K562 (cell line): ENCODE data around the gene MAP7D1. TPM values are rescaled to one million over a fixed set of nuclear protein-coding genes. Genes with fewer than 3 reads are reported as not detected.

Experiments
- BDP1 ChIP-seq: IDR thresholded peaks from 3 replicates; pipeline ENCODE4 v1.6.1; 2011; ENCODE audit not compliant: insufficient read length, insufficient read depth
- CBFA2T3 ChIP-seq: fragments of 450-650 bp; IDR thresholded peaks from 2 replicates; pipeline ENCODE4 v1.6.1; 2017
- FOSL1 ChIP-seq: fragments of 200-800 bp; sonication (Bioruptor generic); conservative IDR thresholded peaks from 2 replicates; pipeline ENCODE4 v1.6.1; 2016; ENCODE audit warnings: missing genetic modification characterization, missing compliant biosample characterization
- FOXJ2 ChIP-seq: fragments of 200-800 bp; sonication (Bioruptor generic); IDR thresholded peaks from 2 replicates; pipeline ENCODE4 v1.6.1; 2016; ENCODE audit warnings: missing genetic modification characterization, missing compliant biosample characterization
- GABPB1 ChIP-seq: sonication (generic); formaldehyde crosslinking; IDR thresholded peaks from 2 replicates; pipeline ENCODE4 v1.8.0; 2022; ENCODE audit warnings: mild to moderate bottlenecking, missing genetic modification reagents
- HDAC6 ChIP-seq: IDR thresholded peaks from 2 replicates; pipeline ENCODE4 v1.6.1; 2012; ENCODE audit warnings: low read depth, mild to moderate bottlenecking, control low read depth, inconsistent platforms, low read length, moderate library complexity
- NEUROD1 ChIP-seq: fragments of 150-350 bp; IDR thresholded peaks from 2 replicates; pipeline ENCODE4 v1.6.1; 2014; ENCODE audit warnings: borderline replicate concordance, low read length, low read depth; ENCODE audit not compliant: partially characterized antibody
- POLR2G ChIP-seq: fragments of 200-400 bp; formaldehyde crosslinking; IDR thresholded peaks from 2 replicates; pipeline ENCODE4 v1.6.1; 2017; ENCODE audit warnings: low read depth, mild to moderate bottlenecking, antibody characterized with exemption, low read length, moderate library complexity
- STAG1 ChIP-seq: sonication (generic); formaldehyde crosslinking; IDR thresholded peaks from 2 replicates; pipeline ENCODE4 v1.5.0; 2020; ENCODE audit warnings: missing genetic modification reagents, borderline replicate concordance
- YY1 ChIP-seq, 3 experiments: IDR thresholded peaks; 2 replicates each; pipeline ENCODE4 v1.6.1; 2011; ENCODE audit warnings: low read length in 2 of 3, mild to moderate bottlenecking in 2 of 3, moderate library complexity in 2 of 3, borderline replicate concordance in 1 of 3, control low read depth in 1 of 3, low read depth in 1 of 3; ENCODE audit not compliant: insufficient read depth in 3 of 3, insufficient replicate concordance in 2 of 3, control insufficient read depth in 1 of 3, insufficient read length in 1 of 3; ENCODE audit errors: extremely low read depth in 1 of 3
- ZBTB17 ChIP-seq: fragments of 450-650 bp; formaldehyde crosslinking; IDR thresholded peaks from 2 replicates; pipeline ENCODE4 v1.4.0; 2020; ENCODE audit warnings: mild to moderate bottlenecking
- ZKSCAN1 ChIP-seq: fragments of 150-350 bp; IDR thresholded peaks from 2 replicates; pipeline ENCODE4 v1.6.1; 2016; ENCODE audit warnings: low read depth, low read length
- polyA plus RNA-seq, 8 experiments: library from polyadenylated mRNA; depleted of rRNA in 4 of 8; stranded (reverse) in 5 of 8; unstranded in 3 of 8; fragments of >200 nt; fragmentation: Nextera tagmentation in 2 of 8; fragmentation: Illumina TruSeq in 1 of 8; extraction: Ambion mirVana in 2 of 8; extraction: Trizol in 1 of 8; gene quantifications; 2 replicates each; pipeline versions ENCODE4 v1.2.1 to v1.2.3, GENCODE V29; 2011 to 2014; ENCODE audit warnings: inconsistent platforms in 1 of 8, missing spikeins in 1 of 8
- total RNA-seq, 7 experiments: library from RNA; depleted of rRNA in 6 of 7; stranded (reverse); fragments of >200 nt in 6 of 7; fragmentation: Illumina TruSeq in 2 of 7; extraction: Trizol in 2 of 7; gene quantifications; 2 replicates each; pipeline versions ENCODE4 v1.2.1 to v1.2.3, GENCODE V29; 2011 to 2021; ENCODE audit warnings: low replicate concordance in 1 of 7
- TF ChIP-seq, protein P1 (sequence below): fragments of 250-450 bp; sonication (Bioruptor Pico); IDR thresholded peaks from 2 replicates; pipeline ENCODE4 v1.4.0; 2020
- TF ChIP-seq, protein P2 (sequence below): fragments of 250-450 bp; sonication (Bioruptor Pico); IDR thresholded peaks from 2 replicates; pipeline ENCODE4 v1.8.0; 2021; ENCODE audit warnings: moderate library complexity, mild to moderate bottlenecking, inconsistent platforms
- TF ChIP-seq, protein P3 (sequence below): fragments of 450-650 bp; formaldehyde crosslinking; IDR thresholded peaks from 2 replicates; pipeline ENCODE4 v1.4.0; 2022; ENCODE audit warnings: missing genetic modification characterization
- TF ChIP-seq, protein P4 (sequence below): fragments of 150-350 bp; conservative IDR thresholded peaks from 2 replicates; pipeline ENCODE4 v1.6.1; 2014; ENCODE audit warnings: low read length

MAP7D1 gene
- total and polyA plus RNA-seq, 9 of the 15 experiments (the other 6 are each of a cell fraction or from before 2014, with no cell fraction given): 3.6 to 108 (median 34.5) TPM

DNA sequence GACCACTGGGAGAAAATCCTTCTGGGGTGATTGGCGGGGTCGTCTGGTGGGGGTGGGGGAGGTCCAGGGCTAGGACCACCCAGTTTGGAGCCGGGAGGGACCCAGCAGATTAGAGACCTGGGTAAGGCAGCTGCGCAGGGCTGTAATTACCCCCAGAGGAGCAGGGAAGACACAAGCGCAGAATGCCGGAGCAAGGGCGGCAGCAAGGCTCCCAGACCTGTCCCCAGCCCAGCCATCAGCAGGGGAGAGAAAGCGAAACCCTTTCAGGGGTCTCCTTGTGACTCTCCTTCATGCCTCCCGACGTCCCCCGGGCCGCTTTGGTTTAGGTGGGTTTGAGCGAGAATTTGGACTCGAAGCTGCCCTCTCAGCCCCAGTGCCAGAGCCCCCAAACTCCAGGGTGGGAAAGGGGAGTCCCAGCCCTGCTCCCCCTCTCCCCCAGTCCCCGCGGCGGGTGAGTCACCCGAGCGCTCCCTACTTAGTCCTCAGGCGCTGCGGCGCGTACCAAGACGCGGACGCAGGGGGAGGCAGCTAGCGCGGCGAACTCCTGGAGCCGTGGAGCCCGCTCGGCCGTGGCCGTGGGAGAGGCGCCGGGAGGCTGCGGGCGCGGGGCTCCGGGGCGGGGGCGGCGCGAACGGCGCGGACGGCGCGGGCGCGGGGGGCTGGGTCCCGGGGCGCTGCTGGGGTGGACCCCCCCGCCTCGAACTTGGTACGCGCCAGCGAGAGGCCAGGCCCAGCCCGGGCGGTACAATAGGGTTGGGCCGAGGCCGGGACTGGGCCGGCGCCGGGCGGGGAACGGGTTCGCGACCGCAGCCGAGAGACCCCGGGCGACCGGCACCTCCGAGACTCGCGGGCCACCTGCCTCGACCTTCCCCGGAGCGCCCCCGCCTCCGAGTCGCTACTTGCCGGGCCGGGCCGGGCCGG is at the start of gene MAP7D1 (continued):
- TF ChIP-seq, protein P1, sequence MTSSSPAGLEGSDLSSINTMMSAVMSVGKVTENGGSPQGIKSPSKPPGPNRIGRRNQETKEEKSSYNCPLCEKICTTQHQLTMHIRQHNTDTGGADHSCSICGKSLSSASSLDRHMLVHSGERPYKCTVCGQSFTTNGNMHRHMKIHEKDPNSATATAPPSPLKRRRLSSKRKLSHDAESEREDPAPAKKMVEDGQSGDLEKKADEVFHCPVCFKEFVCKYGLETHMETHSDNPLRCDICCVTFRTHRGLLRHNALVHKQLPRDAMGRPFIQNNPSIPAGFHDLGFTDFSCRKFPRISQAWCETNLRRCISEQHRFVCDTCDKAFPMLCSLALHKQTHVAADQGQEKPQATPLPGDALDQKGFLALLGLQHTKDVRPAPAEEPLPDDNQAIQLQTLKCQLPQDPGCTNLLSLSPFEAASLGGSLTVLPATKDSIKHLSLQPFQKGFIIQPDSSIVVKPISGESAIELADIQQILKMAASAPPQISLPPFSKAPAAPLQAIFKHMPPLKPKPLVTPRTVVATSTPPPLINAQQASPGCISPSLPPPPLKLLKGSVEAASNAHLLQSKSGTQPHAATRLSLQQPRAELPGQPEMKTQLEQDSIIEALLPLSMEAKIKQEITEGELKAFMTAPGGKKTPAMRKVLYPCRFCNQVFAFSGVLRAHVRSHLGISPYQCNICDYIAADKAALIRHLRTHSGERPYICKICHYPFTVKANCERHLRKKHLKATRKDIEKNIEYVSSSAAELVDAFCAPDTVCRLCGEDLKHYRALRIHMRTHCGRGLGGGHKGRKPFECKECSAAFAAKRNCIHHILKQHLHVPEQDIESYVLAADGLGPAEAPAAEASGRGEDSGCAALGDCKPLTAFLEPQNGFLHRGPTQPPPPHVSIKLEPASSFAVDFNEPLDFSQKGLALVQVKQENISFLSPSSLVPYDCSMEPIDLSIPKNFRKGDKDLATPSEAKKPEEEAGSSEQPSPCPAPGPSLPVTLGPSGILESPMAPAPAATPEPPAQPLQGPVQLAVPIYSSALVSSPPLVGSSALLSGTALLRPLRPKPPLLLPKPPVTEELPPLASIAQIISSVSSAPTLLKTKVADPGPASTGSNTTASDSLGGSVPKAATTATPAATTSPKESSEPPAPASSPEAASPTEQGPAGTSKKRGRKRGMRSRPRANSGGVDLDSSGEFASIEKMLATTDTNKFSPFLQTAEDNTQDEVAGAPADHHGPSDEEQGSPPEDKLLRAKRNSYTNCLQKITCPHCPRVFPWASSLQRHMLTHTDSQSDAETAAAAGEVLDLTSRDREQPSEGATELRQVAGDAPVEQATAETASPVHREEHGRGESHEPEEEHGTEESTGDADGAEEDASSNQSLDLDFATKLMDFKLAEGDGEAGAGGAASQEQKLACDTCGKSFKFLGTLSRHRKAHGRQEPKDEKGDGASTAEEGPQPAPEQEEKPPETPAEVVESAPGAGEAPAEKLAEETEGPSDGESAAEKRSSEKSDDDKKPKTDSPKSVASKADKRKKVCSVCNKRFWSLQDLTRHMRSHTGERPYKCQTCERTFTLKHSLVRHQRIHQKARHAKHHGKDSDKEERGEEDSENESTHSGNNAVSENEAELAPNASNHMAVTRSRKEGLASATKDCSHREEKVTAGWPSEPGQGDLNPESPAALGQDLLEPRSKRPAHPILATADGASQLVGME: peak; percentile 67; the same call in 1 of the 2 replicates
- TF ChIP-seq ZKSCAN1 (no peak), FOXJ2 (no peak), GABPB1 (no peak), STAG1 (CRISPR knock-in tag) (no peak), HDAC6 (0 out of 2 replicates have a peak, but pooled peaks have one; percentile 8), NEUROD1 (no peak), CBFA2T3 (no peak), YY1 (IDR thresholded peaks at IDR 0.05; ENCODE audit: borderline replicate concordance in 1 of 3, control insufficient read depth in 1 of 3, extremely low read depth in 1 of 3, insufficient read depth in 3 of 3, insufficient read length in 1 of 3, insufficient replicate concordance in 2 of 3, low read depth in 1 of 3, low read length in 2 of 3) (peak in 1 of 3 experiments; percentile 39), ZBTB17 (peak; percentile 36), BDP1 (no peak), POLR2G (peak; percentile 90), FOSL1 (tag) (peak; percentile 99)
- TF ChIP-seq, protein P2, sequence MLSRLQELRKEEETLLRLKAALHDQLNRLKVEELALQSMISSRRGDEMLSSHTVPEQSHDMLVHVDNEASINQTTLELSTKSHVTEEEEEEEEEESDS (CRISPR knock-in tag): no peak
- TF ChIP-seq, protein P3, sequence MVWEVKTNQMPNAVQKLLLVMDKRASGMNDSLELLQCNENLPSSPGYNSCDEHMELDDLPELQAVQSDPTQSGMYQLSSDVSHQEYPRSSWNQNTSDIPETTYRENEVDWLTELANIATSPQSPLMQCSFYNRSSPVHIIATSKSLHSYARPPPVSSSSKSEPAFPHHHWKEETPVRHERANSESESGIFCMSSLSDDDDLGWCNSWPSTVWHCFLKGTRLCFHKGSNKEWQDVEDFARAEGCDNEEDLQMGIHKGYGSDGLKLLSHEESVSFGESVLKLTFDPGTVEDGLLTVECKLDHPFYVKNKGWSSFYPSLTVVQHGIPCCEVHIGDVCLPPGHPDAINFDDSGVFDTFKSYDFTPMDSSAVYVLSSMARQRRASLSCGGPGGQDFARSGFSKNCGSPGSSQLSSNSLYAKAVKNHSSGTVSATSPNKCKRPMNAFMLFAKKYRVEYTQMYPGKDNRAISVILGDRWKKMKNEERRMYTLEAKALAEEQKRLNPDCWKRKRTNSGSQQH (CRISPR knock-in tag): peak; percentile 6; the same call in 1 of the 2 replicates
- TF ChIP-seq, protein P4, sequence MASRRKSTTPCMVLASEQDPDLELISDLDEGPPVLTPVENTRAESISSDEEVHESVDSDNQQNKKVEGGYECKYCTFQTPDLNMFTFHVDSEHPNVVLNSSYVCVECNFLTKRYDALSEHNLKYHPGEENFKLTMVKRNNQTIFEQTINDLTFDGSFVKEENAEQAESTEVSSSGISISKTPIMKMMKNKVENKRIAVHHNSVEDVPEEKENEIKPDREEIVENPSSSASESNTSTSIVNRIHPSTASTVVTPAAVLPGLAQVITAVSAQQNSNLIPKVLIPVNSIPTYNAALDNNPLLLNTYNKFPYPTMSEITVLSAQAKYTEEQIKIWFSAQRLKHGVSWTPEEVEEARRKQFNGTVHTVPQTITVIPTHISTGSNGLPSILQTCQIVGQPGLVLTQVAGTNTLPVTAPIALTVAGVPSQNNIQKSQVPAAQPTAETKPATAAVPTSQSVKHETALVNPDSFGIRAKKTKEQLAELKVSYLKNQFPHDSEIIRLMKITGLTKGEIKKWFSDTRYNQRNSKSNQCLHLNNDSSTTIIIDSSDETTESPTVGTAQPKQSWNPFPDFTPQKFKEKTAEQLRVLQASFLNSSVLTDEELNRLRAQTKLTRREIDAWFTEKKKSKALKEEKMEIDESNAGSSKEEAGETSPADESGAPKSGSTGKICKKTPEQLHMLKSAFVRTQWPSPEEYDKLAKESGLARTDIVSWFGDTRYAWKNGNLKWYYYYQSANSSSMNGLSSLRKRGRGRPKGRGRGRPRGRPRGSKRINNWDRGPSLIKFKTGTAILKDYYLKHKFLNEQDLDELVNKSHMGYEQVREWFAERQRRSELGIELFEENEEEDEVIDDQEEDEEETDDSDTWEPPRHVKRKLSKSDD: no peak
